HEK293 (cell line): Measurements from ENCODE around the gene UBE2F.

Source experiments
- CTCF ChIA-PET: fragments of 350-600 bp; formaldehyde crosslinking; extraction: SDS; loops from one replicate; lab custom pipeline; 2021; ENCODE audit warnings: antibody characterized with exemption; lab: Yijun Ruan, JAX
- POLR2A ChIA-PET: fragments of 300-600 bp; formaldehyde crosslinking; extraction: SDS; loops from one replicate; lab custom pipeline; 2020; ENCODE audit warnings: antibody characterized with exemption, inconsistent platforms; lab: Yijun Ruan, JAX
- H3K27ac ChIP-seq: fragments of 200-500 bp; sonication (Bioruptor generic); 2 replicates; pipeline ENCODE4 v1.5.1; 2014; ENCODE audit warnings: low read depth, low read length, control low read depth, inconsistent platforms; ENCODE audit errors: extremely low read depth
- H3K36me3 ChIP-seq, 2 experiments: fragments of 200-500 bp in 1 of 2; sonication (Bioruptor generic) in 1 of 2; 1 replicate in 1 of 2; 2 replicates in 1 of 2; pipeline ENCODE4 v1.5.1; 2014 to 2017; ENCODE audit warnings: inconsistent platforms in 2 of 2, low read length in 2 of 2; ENCODE audit not compliant: control insufficient read depth in 2 of 2, insufficient read depth in 1 of 2
- H3K4me1 ChIP-seq: fragments of 200-500 bp; sonication (Bioruptor generic); 2 replicates; pipeline ENCODE4 v1.5.1; 2014; ENCODE audit warnings: mild to moderate bottlenecking, low read length, inconsistent platforms; ENCODE audit not compliant: control insufficient read depth, insufficient read depth
- H3K4me3 ChIP-seq: 2 replicates; pipeline ENCODE4 v1.5.1; 2011; ENCODE audit warnings: low read depth, mild to moderate bottlenecking, control low read depth, low read length, moderate library complexity
- H3K9me3 ChIP-seq: fragments of 200-500 bp; sonication (Bioruptor generic); 2 replicates; pipeline ENCODE4 v1.5.1; 2014; ENCODE audit warnings: low read depth, low read length, inconsistent platforms; ENCODE audit not compliant: control insufficient read depth, insufficient read depth
- BCL11B ChIP-seq: fragments of 450-650 bp; formaldehyde crosslinking; IDR thresholded peaks from 2 replicates; pipeline ENCODE4 v1.5.1; 2016; ENCODE audit warnings: low read depth, missing biosample characterization, missing genetic modification characterization
- GLI4 ChIP-seq: fragments of 450-650 bp; formaldehyde crosslinking; IDR thresholded peaks from 2 replicates; pipeline ENCODE4 v1.5.1; 2016; ENCODE audit warnings: missing biosample characterization, missing genetic modification characterization
- GLIS2 ChIP-seq: fragments of 450-650 bp; formaldehyde crosslinking; IDR thresholded peaks from 2 replicates; pipeline ENCODE4 v1.5.1; 2016; ENCODE audit warnings: missing biosample characterization, missing genetic modification characterization
- HOXD13 ChIP-seq: sonication (generic); formaldehyde crosslinking; IDR thresholded peaks from 2 replicates; pipeline ENCODE4 v1.8.0; 2022; ENCODE audit warnings: missing genetic modification reagents, borderline replicate concordance
- MEIS1 ChIP-seq: sonication (generic); formaldehyde crosslinking; IDR thresholded peaks from 2 replicates; pipeline ENCODE4 v1.8.1; 2022; ENCODE audit warnings: missing genetic modification reagents, mild to moderate bottlenecking, borderline replicate concordance
- OVOL3 ChIP-seq: fragments of 450-650 bp; formaldehyde crosslinking; IDR thresholded peaks from 2 replicates; pipeline ENCODE4 v1.5.1; 2016; ENCODE audit warnings: missing biosample characterization, missing genetic modification characterization
- PRDM1 ChIP-seq: fragments of 450-650 bp; formaldehyde crosslinking; IDR thresholded peaks from 2 replicates; pipeline ENCODE4; 2016; ENCODE audit warnings: missing biosample characterization, missing genetic modification characterization
- WT1 ChIP-seq: fragments of 450-650 bp; formaldehyde crosslinking; IDR thresholded peaks from 2 replicates; pipeline ENCODE4 v1.5.1; 2016; ENCODE audit warnings: missing biosample characterization, missing genetic modification characterization
- ZBTB1 ChIP-seq: fragments of 450-650 bp; formaldehyde crosslinking; IDR thresholded peaks from 2 replicates; pipeline ENCODE4 v1.5.1; 2016; ENCODE audit warnings: missing biosample characterization, missing genetic modification characterization
- ZBTB20 ChIP-seq: fragments of 450-650 bp; formaldehyde crosslinking; IDR thresholded peaks from 2 replicates; pipeline ENCODE4 v1.5.1; 2016; ENCODE audit warnings: missing biosample characterization, missing genetic modification characterization
- ZEB2 ChIP-seq: fragments of 450-650 bp; formaldehyde crosslinking; IDR thresholded peaks from 2 replicates; pipeline ENCODE4 v1.5.1; 2016; ENCODE audit warnings: missing biosample characterization, missing genetic modification characterization
- ZNF121 ChIP-seq: fragments of 450-650 bp; formaldehyde crosslinking; IDR thresholded peaks from 2 replicates; pipeline ENCODE4 v1.5.1; 2016; ENCODE audit warnings: missing biosample characterization, missing genetic modification characterization
- ZNF239 ChIP-seq: fragments of 450-650 bp; formaldehyde crosslinking; IDR thresholded peaks from 2 replicates; pipeline ENCODE4 v1.5.1; 2016; ENCODE audit warnings: missing biosample characterization, missing genetic modification characterization
- ZNF266 ChIP-seq: fragments of 450-650 bp; formaldehyde crosslinking; IDR thresholded peaks from 2 replicates; pipeline ENCODE4 v1.5.1; 2016; ENCODE audit warnings: missing biosample characterization, missing genetic modification characterization, low read depth
- ZNF350 ChIP-seq: fragments of 450-650 bp; formaldehyde crosslinking; IDR thresholded peaks from 2 replicates; pipeline ENCODE4 v1.5.0; 2017; ENCODE audit warnings: missing biosample characterization, mild to moderate bottlenecking, missing genetic modification characterization
- ZNF423 ChIP-seq: fragments of 450-650 bp; formaldehyde crosslinking; IDR thresholded peaks from 2 replicates; pipeline ENCODE4 v1.5.1; 2016; ENCODE audit warnings: missing biosample characterization, missing genetic modification characterization
- ZNF610 ChIP-seq: fragments of 450-650 bp; formaldehyde crosslinking; IDR thresholded peaks from 2 replicates; pipeline ENCODE4 v1.5.1; 2016; ENCODE audit warnings: missing biosample characterization, missing genetic modification characterization, borderline replicate concordance
- ZNF660 ChIP-seq: fragments of 450-650 bp; IDR thresholded peaks from 2 replicates; pipeline ENCODE4 v1.5.1; 2018; ENCODE audit warnings: missing biosample characterization, mild to moderate bottlenecking, missing genetic modification characterization
- TF ChIP-seq, protein P1 (sequence below): fragments of 450-650 bp; formaldehyde crosslinking; IDR thresholded peaks from 2 replicates; pipeline ENCODE4 v1.5.1; 2017; ENCODE audit warnings: missing biosample characterization, missing genetic modification characterization
- TF ChIP-seq, protein P2 (sequence below): fragments of 450-650 bp; formaldehyde crosslinking; optimal IDR thresholded peaks from 2 replicates; pipeline ENCODE3; 2016; ENCODE audit warnings: missing biosample characterization, mild to moderate bottlenecking, missing genetic modification characterization
- TF ChIP-seq, protein P3 (sequence below): fragments of 450-650 bp; formaldehyde crosslinking; IDR thresholded peaks from 2 replicates; pipeline ENCODE4; 2016; ENCODE audit warnings: missing biosample characterization, missing genetic modification characterization

UBE2F gene

DNA sequence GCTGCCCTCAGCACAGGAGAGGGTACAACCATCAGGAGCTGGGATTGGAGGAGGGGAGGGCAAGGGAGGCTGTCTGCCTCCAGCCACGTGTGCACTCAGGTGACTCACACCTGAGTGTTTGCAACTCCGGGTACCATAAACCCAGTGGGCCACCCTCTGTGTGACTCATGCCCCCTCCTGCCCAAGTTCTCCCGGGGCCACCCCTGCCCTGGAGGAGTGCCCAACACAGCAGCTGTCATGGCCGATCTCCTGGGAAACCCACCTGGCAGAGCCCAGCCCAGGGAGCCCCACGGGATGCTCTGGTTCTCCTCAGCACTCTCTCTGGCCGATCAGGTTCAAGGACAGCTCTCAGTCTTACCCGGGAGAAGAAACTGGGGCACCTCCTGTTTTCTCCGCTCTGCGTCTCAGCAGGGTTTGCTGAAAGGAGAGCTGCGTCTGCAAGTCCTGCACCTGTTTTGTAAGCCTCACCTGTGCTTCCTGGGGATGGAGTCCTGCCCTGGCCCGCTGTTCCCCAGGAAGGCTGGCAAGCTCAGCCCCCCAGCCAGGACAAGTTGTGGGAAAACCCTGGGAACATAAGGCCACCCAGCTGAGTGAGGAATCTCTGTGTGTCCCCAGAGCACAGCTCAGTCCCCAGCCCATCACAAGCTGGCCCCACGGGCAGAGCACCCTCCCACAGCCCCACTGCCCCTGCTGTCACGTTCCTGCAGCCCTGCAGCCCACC, 44.0 kb upstream of the UBE2F start (continued):
- TF ChIP-seq, protein P1, sequence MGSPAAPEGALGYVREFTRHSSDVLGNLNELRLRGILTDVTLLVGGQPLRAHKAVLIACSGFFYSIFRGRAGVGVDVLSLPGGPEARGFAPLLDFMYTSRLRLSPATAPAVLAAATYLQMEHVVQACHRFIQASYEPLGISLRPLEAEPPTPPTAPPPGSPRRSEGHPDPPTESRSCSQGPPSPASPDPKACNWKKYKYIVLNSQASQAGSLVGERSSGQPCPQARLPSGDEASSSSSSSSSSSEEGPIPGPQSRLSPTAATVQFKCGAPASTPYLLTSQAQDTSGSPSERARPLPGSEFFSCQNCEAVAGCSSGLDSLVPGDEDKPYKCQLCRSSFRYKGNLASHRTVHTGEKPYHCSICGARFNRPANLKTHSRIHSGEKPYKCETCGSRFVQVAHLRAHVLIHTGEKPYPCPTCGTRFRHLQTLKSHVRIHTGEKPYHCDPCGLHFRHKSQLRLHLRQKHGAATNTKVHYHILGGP (tag by site-specific recombination): no peak
- no peak for TF ChIP-seq ZNF423 (tag by site-specific recombination)
- TF ChIP-seq ZEB2: no peak
- TF ChIP-seq ZNF350 (tag by site-specific recombination): no peak
- TF ChIP-seq, all 188 proteins: peak for 0

DNA sequence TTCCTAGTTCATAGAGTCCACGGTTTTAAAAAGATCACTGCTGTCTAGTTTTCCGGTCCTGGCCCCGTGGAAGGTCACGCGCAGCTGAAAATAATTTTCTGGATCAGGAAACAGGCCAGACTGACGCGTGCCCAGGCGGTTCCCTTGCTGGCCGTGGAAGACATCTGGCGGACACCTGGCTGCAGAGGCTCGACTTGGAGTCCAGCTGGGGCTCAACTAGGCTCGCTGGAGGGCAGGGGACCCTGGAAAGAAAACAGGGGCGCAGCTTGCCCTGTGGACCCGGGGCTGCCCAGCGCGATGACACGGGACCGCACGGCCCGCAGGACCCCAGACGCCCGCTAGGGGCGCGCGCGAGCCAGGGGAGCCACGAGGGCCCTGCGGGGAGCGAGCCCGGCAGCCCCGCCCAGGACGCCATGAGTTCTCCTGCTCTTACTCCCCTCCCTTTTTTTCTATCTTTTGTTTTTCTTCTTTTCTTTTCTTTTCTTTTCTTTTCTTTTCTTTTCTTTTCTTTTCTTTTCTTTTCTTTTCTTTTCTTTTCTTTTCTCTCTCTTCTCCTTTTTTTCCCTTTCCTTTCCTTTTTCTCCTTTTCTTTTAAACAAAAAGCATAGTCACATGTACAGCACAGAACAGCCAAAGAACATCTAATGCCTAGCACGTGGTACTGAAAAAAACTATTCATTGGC, 43.2 kb upstream of the UBE2F start:
- ChIA-PET CTCF (interaction anchor here (0.6 to 1.9 kb wide), 10 partner anchors 8 to 829 kb away, joined by 3 to 6 read pairs (median 3); no protein-coding TSS in a partner anchor), POLR2A (no interaction called here)
- no peak for TF ChIP-seq ZNF610 (tag by site-specific recombination)
- peak; percentile 54 for TF ChIP-seq PRDM1 (tag by site-specific recombination)
- TF ChIP-seq, protein P2, sequence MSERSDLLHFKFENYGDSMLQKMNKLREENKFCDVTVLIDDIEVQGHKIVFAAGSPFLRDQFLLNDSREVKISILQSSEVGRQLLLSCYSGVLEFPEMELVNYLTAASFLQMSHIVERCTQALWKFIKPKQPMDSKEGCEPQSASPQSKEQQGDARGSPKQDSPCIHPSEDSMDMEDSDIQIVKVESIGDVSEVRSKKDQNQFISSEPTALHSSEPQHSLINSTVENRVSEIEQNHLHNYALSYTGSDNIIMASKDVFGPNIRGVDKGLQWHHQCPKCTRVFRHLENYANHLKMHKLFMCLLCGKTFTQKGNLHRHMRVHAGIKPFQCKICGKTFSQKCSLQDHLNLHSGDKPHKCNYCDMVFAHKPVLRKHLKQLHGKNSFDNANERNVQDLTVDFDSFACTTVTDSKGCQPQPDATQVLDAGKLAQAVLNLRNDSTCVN (tag by site-specific recombination): peak; percentile 18
- Histone ChIP-seq H3K4me1 (no peaks in the 10 kb centered on the region), H3K27ac (no peak overlapping the region), H3K9me3 (no peaks in the 10 kb centered on the region), H3K36me3 (no peaks in the 10 kb centered on the region), H3K4me3 (no peak overlapping the region)

DNA sequence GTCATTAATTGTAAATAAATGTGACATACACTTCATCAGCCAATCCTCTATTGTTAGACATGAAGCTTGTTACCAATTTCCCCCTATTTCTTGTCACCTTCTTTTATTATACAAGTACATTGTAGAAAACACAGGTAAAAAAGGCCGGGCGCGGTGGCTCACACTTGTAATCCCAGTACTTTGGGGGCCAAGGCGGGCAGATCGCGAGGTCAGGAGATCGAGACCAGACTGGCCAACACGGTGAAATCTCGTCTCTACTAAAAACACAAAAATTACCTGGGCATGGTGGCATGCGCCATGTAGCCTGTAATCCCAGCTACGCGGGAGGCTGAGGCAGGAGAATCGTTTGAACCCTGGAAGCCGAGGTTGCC, 42.7 kb upstream of the UBE2F start:
- Histone ChIP-seq H3K4me1 (no peaks in the 10 kb centered on the region), H3K4me3 (no peak overlapping the region), H3K9me3 (no peaks in the 10 kb centered on the region), H3K27ac (no peak overlapping the region)
- ChIA-PET CTCF (interaction anchor here (0.6 to 1.9 kb wide), 4 partner anchors 15 to 366 kb away, joined by 3 to 6 read pairs (median 5); no protein-coding TSS in a partner anchor), POLR2A (no interaction called here)
- no peak for TF ChIP-seq OVOL3
- TF ChIP-seq ZBTB20 (tag by site-specific recombination): no peak
- no peak for TF ChIP-seq GLIS2
- no peak for TF ChIP-seq MEIS1 (CRISPR knock-in tag)
- TF ChIP-seq GLI4 (tag by site-specific recombination): no peak
- no peak for TF ChIP-seq HOXD13 (CRISPR knock-in tag)
- no peak for TF ChIP-seq ZNF266 (tag by site-specific recombination)
- TF ChIP-seq ZNF121: no peak
- no peak for TF ChIP-seq ZBTB1 (tag by site-specific recombination)
- TF ChIP-seq ZNF660 (tag by site-specific recombination): no peak
- TF ChIP-seq BCL11B (tag by site-specific recombination): no peak
- TF ChIP-seq ZNF239 (tag by site-specific recombination): no peak
- no peak for TF ChIP-seq WT1 (tag by site-specific recombination)
- TF ChIP-seq, protein P3, sequence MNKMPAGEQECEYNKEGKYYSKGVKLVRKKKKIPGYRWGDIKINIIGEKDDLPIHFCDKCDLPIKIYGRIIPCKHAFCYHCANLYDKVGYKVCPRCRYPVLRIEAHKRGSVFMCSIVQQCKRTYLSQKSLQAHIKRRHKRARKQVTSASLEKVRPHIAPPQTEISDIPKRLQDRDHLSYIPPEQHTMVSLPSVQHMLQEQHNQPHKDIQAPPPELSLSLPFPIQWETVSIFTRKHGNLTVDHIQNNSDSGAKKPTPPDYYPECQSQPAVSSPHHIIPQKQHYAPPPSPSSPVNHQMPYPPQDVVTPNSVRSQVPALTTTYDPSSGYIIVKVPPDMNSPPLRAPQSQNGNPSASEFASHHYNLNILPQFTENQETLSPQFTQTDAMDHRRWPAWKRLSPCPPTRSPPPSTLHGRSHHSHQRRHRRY: no peak
- TF ChIP-seq, all 188 proteins: peak for 0
- no peaks in the 10 kb centered on the region for H3K36me3 ChIP-seq
